Endothelial cell (in vitro differentiated cells): ENCODE data around the gene FAM124A. TPM values are rescaled to one million over a fixed set of nuclear protein-coding genes. Genes with fewer than 3 reads are reported as not detected.

Experiments
- DNase-seq: peaks from one replicate; pipeline ENCODE4 v3.0.0; 2021; ENCODE audit warnings: low spot score
- H3K27ac Mint-ChIP-seq: one replicate; pipeline ENCODE4 v1.8.0; 2021; ENCODE audit warnings: mixed read lengths, inconsistent platforms; ENCODE audit not compliant: unreplicated experiment
- H3K27me3 Mint-ChIP-seq: one replicate; pipeline ENCODE4 v1.8.0; 2021; ENCODE audit warnings: mild to moderate bottlenecking, moderate library complexity, mixed read lengths, inconsistent platforms; ENCODE audit not compliant: unreplicated experiment
- H3K36me3 Mint-ChIP-seq: one replicate; pipeline ENCODE4 v1.8.0; 2021; ENCODE audit warnings: mild to moderate bottlenecking, low read depth, mixed read lengths, inconsistent platforms; ENCODE audit not compliant: unreplicated experiment
- H3K4me1 Mint-ChIP-seq: one replicate; pipeline ENCODE4 v1.8.0; 2021; ENCODE audit warnings: mild to moderate bottlenecking, mixed read lengths, inconsistent platforms; ENCODE audit not compliant: unreplicated experiment
- H3K4me3 Mint-ChIP-seq: one replicate; pipeline ENCODE4 v1.8.0; 2021; ENCODE audit warnings: mild to moderate bottlenecking, mixed read lengths, inconsistent platforms; ENCODE audit not compliant: unreplicated experiment
- H3K9me3 Mint-ChIP-seq: one replicate; pipeline ENCODE4 v1.8.0; 2021; ENCODE audit warnings: mixed read lengths, inconsistent platforms; ENCODE audit not compliant: unreplicated experiment
- CTCF ChIP-seq: fragments of 200-600 bp; sonication (generic); IDR thresholded peaks from one replicate; pipeline ENCODE4 v1.5.0; 2021; ENCODE audit warnings: antibody characterized with exemption; ENCODE audit not compliant: unreplicated experiment
- total RNA-seq: library from RNA; stranded (reverse); fragmentation: NEBNext Ultra II Directional; extraction: Animal tissue kit (Norgen Biotek cat#: 25700); gene quantifications from one replicate; pipeline ENCODE4 v1.2.1, GENCODE V29; 2021; ENCODE audit not compliant: unreplicated experiment

Gene FAM124A
- total RNA-seq, 1 donor from 2014 or later = 4.9 TPM

GRCh38 chr13:51229101-51229719 is 7.0 kb downstream of the FAM124A start:
- Mint-ChIP-seq H3K9me3 (no peaks in the 10 kb centered on the region), H3K4me3 (no peak overlapping the region), H3K27me3 (peaks cover 2% of the 10 kb centered on the region), H3K4me1 (peaks cover 17% of the 10 kb centered on the region), H3K27ac (no peak overlapping the region), H3K36me3 (peaks cover 13% of the 10 kb centered on the region)
- no peak for TF ChIP-seq CTCF
- no peak for DNase-seq

- TF ChIP-seq CTCF = no peak
- Mint-ChIP-seq H3K4me1 (peaks cover 17% of the 10 kb centered on the region), H3K36me3 (peaks cover 13% of the 10 kb centered on the region), H3K27ac (no peak overlapping the region), H3K27me3 (peaks cover 1% of the 10 kb centered on the region), H3K4me3 (no peak overlapping the region), H3K9me3 (no peaks in the 10 kb centered on the region)
- DNase-seq = no peak
Measured at GRCh38 chr13:51229731-51230130, 7.5 kb downstream of the FAM124A start.

- TF ChIP-seq CTCF = no peak
- Mint-ChIP-seq H3K4me1 (peaks cover 18% of the 10 kb centered on the region), H3K27me3 (no peaks in the 10 kb centered on the region), H3K4me3 (peak overlapping the region; percentile 65), H3K9me3 (no peaks in the 10 kb centered on the region), H3K36me3 (peaks cover 9% of the 10 kb centered on the region), H3K27ac (peak overlapping the region; percentile 89)
- peak; percentile 25 for DNase-seq
Measured at GRCh38 chr13:51230477-51231105, 8.4 kb downstream of the FAM124A start.

- H3K27ac Mint-ChIP-seq = no peak overlapping the region
- DNase-seq = no peak
- H3K4me1 Mint-ChIP-seq = peaks cover 26% of the 10 kb centered on the region
- no peak for TF ChIP-seq CTCF
- H3K36me3 Mint-ChIP-seq = peaks cover 4% of the 10 kb centered on the region
- H3K27me3 Mint-ChIP-seq = no peaks in the 10 kb centered on the region
- no peak overlapping the region for H3K4me3 Mint-ChIP-seq
- no peaks in the 10 kb centered on the region for H3K9me3 Mint-ChIP-seq
Measured at GRCh38 chr13:51231456-51231855, 9.3 kb downstream of the FAM124A start.

GRCh38 chr13:51232328-51232727 is 10.1 kb downstream of the FAM124A start:
- no peak for DNase-seq
- Mint-ChIP-seq H3K9me3 (no peaks in the 10 kb centered on the region), H3K27me3 (no peaks in the 10 kb centered on the region), H3K4me3 (no peak overlapping the region), H3K4me1 (peaks cover 26% of the 10 kb centered on the region), H3K36me3 (peaks cover 4% of the 10 kb centered on the region), H3K27ac (no peak overlapping the region)
- TF ChIP-seq CTCF = no peak
